Hematopoietic multipotent progenitor cell treated with erythropoietin and hydrocortisone succinate and interleukin-3 and kit ligand, for 8 days (in vitro differentiated cells): ENCODE results near the gene CCDC3.
"Not testable (repeated sequence)": the region's sequence is repeated elsewhere in the genome, so short reads cannot be mapped to it uniquely, and the experiment has no call there.

ENCODE experiments used
- DNase-seq: peaks from one replicate; pipeline ENCODE4 v3.0.0-alpha.2; 2015

CCDC3 gene

DNA sequence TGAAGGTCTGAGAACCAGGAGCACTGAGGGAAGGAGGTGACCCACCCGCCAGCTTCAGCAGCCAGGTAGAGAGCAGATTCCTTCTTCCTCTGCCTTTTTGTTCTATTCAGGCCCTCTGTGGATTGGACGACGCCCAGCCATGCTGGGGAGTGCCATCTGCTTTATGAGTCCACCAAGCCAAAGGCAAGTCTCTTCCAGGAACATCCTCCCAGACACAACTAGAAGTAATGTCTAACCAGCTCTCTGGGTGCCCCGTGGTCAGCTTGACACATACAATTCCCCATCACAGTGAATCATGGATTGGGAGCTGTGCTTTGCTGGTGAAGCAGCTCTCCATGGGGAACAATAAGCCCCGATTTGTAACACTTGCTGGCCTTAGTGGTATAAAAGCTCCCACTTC lies 125.2 kb downstream of the CCDC3 start:
- DNase-seq = no peak

DNA sequence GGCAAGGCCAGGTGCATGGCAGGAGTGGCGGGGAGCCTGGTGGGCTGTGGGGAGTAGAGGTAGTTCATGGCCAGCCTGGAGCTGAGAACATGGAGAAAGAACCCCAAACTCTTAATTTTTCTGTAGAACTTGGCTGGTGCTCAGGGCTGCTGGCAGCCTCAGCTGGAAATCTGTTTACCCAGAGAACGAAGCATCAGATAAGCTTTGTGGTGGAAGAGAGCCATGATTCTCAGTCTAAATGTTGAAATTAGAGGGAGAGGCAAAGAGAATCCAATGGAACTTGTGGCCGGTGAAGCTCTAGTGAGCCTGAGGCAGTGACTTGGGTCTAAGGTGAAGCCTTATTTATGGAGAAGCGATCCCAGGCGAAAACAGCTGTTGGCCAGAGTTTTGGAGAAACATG lies 126.4 kb downstream of the CCDC3 start:
- DNase-seq = no peak

DNA sequence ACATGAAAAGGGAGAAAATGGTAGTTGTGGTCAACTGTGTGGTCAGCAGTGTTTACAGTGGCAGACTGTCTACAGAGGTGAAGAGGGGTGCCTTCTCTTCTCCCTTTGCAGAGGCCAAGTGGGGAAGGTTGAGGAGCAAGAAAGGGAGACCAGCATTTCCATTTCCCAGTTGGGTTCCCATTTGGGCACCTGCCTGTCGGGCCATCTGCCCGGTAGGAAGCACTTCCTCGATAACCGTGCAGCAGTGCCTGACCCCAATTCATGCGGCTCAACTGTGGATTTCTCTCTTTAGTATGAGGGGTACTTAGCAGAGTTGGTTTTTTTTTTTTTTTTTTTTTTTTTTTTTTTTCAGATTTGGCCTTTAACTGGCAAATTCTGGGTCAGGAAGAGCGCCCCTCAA lies 127.0 kb downstream of the CCDC3 start:
- no peak for DNase-seq

DNA sequence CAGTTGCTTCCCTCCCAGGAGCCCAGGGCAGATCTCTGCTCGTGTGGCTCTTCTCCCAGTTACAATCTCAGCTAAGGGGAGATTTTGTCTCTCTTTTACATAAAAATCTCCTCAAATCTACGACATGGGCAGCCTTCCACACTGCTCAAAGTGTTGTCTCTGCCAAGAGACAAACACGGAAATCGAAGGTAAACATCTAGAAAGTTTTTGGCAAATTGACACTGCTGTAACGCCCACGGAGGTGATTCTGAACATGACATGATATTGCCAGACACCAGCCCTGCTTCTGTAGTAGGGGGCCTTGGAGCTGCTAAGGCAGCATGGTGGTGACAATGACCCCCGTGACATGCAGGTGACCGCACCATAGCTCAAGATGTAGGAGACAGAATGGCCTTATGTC lies 128.3 kb downstream of the CCDC3 start:
- DNase-seq = no peak

DNA sequence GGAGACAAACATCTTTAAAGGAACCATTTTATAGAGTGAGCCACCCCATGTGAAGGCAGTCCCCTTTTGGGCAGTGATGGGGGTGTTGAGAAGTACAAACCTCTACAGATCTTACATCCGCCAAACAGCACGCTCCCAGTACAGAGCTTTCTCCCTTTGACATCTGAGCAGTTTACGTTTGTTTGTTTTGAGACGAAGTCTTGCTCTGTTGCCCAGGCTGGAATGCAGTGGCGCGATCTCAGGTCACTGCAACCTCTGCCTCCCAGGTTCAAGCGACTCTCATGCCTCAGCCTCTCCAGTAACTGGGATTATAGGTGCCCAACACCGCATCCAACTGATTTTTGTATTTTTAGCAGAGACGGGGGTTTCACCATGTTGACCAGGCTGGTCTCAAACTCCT lies 128.9 kb downstream of the CCDC3 start:
- no peak for DNase-seq

DNA sequence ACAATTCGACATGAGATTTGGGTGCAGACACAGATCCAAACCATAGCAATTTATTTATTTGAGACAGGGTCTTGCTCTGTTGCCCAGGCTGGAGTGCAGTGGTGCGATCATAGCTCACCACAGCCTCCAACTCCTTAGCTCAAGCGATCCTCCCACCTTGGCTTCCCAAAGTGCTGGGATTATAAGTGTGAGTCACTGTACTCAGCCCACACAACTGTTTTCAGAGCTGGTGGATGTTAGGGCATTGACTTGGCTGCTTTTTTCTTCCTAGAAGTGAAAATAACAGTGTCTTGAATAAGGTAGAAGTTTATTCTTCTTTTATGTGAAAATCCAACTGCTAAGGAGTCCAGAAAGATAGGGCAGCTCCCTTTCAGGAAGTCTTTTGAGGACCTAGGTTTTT lies 132.1 kb downstream of the CCDC3 start:
- DNase-seq = no peak

DNA sequence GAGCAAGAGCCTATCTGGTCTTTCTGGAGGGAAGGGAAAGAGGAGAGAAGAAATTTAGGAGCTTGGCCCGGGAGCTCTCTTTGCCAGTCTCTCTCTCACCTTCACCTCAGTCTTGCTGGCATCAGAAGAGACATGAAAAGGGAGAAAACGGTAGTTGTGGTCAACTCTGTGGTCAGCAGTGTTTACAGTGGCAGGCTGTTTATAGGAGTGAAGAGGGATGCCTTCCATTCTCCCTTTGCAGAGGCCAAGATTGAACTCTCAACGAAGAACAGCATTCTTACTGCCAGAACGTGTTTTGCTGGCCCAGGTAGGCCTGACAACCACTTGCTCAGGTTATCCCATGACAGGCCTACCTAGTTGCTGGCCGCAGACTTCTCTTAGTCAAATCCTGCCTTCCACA lies 133.3 kb downstream of the CCDC3 start:
- DNase-seq = no peak

DNA sequence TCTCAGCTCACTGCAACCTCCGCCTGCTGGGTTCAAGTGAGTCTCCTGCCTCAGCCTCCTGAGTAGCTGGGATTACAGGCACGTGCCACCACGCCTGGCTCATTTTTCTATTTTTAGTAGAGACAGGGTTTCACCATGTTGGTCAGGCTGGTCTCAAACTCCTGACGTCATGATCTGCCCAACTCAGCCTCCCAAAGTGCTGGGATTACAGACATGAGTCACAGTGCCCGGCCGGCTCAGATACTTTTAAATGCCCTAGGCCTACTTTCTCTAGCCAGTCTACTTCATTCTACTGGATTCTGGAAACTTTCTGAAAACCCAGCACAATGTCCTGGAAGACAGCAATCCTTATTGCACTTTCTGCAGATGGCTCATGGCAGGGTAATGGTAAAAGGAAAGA lies 136.0 kb downstream of the CCDC3 start:
- DNase-seq = not testable (repeated sequence)

DNA sequence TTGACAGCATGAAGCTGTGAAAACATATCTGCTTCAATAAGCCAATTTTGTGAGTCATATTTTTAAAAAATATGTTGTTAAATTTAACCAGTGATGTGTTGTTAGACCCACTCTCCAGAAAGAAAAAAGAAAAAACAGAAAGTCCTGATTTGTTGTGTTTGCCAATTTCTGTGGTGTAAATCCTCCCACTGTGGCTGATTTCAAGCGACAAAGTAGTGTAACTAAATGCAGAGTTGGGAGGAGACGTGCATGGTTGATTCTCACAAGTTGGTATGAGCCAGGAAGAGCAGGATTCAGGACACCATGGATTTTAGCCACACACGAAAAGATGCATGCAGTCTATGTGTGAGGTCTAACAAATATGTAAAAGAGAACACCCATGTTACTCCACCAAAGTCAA lies 139.1 kb downstream of the CCDC3 start:
- no peak for DNase-seq

DNA sequence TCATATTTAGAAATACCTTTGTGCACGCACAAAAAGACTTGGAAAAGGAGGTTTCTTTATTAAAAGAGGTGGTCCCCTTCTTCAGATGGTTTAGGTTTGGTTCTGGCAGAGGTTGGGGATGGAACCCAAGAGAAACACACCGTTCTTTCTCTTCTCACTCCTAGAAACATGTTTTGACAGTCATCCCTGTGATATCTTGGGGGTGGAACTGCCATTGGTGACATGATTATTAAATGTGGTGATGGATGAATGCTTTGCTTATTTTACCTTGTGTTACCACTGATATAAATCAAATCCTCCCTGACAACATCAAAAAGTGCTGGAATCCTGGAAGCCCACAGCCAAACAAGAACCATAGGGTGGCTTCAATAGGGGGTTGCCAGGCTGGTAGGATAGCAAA lies 146.5 kb downstream of the CCDC3 start:
- DNase-seq = no peak

DNA sequence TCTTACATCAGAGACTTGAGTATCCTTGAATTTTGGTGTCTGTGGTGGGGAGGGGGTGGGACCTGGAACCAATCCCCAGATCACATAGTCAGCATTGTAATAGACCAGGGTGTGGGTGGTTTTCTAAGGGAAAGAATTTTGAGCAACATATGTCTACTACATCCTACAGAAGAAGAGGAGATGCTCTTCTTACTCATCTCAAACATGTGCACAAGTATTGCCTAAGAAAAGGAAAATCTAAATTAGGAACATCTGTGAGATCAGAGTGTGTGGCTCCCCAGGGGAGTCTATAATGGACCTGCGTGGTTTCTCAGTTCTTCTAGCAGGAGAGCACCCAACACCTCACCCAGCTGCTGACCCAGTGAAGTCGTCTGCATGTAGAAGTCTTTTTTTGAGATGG lies 148.8 kb downstream of the CCDC3 start:
- DNase-seq = no peak

DNA sequence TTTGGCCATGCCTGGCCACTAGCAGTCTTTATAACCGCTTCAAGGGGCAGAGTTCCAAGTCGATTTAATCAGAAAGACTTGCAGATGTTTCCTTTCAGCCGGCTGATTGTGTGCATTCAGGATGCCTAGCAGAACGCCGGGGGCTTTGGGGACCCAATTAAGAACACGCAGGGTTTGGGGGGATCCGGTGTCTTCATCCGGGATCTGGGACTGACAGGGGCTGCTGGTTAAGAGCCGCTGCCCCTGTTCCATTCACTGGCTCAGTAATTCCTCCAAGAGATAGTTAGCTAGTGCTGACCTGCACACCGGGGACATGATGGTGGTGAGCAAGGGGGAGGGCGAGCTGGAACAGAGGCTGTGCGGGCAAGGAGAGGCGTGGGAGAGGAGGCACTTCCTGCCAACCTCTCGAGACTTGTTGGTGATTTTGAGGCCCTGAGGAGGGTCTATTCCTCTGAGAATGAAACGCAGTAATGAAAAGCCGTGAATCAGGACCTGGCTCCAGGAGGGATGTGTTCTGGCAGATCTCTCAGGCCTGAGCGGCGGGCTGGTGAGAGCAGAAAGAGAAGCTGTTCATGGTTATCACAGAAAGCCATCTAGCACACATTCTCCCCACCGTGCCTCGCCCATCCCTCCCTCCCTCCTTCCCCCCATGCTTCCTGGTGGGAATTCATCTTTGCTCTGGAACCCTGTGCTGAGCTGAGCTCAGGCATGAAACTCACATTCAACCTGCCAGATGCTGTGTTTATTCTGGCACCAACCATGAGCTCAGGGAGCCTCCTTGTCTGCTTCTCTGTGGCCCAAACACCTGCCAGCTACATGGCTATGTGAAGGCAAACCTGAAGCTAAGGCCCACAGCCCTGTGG lies 152.0 kb downstream of the CCDC3 start:
- DNase-seq = no peak

DNA sequence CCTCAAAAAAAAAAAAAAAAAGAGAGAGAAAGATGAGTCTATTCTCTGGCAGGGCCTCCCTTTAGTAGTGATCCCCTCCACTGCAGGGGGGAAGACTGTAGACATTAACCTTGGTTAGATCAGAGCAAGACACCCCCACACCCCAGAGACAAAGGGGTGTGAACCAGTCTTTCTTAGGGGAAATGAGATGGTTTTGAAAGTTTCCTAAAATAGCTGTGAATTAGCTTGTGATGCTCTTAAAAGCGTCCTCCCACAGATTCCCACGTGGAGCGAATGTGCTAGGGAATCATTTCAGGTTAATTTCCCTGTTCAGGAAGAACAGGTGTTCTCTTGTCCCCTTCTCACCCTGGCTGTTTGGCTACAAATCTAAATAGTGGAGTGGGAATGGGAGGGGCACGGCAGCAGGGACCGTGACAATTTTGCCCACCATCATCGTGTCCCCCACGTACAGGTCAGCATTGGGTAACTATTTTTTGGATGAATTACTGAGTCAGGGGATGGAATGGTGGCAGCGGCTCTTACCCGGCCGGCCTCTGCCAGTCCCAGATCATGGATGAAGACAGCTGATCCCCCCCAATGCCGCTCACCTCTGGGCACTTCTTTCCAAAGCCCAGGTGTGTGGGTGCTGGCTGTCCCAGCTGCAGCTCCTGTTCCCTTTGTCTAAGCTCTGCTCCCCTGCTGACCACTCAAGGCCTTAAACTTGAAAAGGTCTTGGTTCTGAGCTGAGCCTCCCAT lies 152.9 kb downstream of the CCDC3 start:
- no peak for DNase-seq

DNA sequence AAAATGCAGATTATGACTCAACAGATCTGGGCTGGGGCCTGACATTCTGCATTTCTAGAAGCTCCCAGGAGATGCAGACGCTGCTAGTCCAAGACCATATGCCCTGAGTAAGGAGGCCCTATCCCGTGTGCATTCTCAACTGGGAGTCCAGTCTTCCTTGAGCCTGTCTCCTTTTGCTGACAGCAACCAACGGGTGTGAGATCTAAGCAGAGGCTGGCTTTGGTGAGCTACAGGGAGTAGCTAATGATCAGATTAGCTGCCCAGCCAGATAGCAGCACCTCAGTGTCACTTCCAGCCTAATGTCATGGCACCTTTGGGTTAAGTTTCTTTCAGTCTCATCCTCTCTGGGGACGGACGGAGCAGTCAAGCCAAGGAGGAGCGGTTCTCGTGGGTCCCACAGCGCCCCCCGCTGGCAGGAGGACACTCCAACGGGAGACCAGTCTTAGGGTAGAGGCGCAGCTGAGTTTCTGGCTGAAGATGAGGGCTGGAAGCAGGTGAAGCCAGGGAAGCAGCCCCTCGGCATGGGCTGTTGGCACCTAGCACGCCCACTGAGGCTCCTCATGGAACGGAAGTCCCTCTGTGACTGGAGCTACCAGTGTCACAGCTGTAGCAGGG lies 154.0 kb downstream of the CCDC3 start:
- DNase-seq = no peak

DNA sequence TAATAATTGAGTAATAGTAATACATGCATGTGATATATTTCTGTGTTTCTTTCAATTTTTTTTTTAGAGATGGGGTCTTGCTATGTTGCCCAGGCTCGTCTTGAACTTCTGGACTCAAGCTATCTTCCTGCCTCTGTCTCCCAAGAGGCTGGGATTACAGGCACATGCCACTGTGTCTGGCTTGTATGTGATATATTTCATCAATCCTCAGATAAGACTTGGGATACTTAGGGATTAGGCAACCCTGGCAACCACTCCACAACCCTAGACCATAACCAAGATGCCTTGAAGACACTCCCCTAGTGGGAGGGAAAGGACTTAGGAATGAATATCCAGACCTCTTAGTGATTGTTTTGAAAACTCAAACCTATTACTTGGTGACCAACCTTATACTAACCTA lies 154.8 kb downstream of the CCDC3 start:
- no peak for DNase-seq
